ENCODE measurements around the gene CALR3. TPM values are rescaled to one million over a fixed set of nuclear protein-coding genes. Genes with fewer than 3 reads are reported as not detected.

The CALR3 gene
- total RNA-seq, 1 experiment from 2014 or later, result not detected

- Mint-ChIP-seq H3K4me1 (ENCODE audit: low read depth, unreplicated experiment) (no peaks in the 10 kb centered on the region), H3K36me3 (ENCODE audit: insufficient read depth, unreplicated experiment) (peaks cover 91% of the 10 kb centered on the region), H3K9me3 (ENCODE audit: unreplicated experiment) (no peaks in the 10 kb centered on the region), H3K27me3 (ENCODE audit: insufficient read depth, unreplicated experiment) (no peaks in the 10 kb centered on the region), H3K4me3 (ENCODE audit: unreplicated experiment) (no peak overlapping the region), H3K27ac (ENCODE audit: unreplicated experiment) (no peak overlapping the region)
- Histone ChIP-seq H3K36me3 (ENCODE audit: control insufficient read depth, insufficient read depth, low read length) (peaks cover 6% of the 10 kb centered on the region; the same call in 1 of the 2 replicates), H3K4me3 (ENCODE audit: low read depth, low read length) (no peak overlapping the region), H3K4me1 (no peaks in the 10 kb centered on the region), H3K9me3 (no peaks in the 10 kb centered on the region), H3K27me3 (replicated peaks; ENCODE audit: control insufficient read depth, insufficient read depth, low read length) (no peaks in the 10 kb centered on the region)
- no peak for DNase-seq
- intact Hi-C loops (cut with micrococcal nuclease; ENCODE audit: unreplicated experiment), result no loop called here
- ChIA-PET CTCF (no interaction called here), POLR2A (no interaction called here)
- TF ChIP-seq CTCF (IDR thresholded peaks at IDR 0.05; ENCODE audit: insufficient read depth in 1 of 2, low read depth in 1 of 2, low read length in 1 of 2, severe bottlenecking in 1 of 2, unreplicated experiment in 1 of 2), result no peak
- no TSS peak for BruUV-seq (replicated peaks)
Observed at GRCh38 chr19:16520074-16520973, 24.4 kb upstream of the CALR3 start.

- Mint-ChIP-seq H3K27ac (ENCODE audit: unreplicated experiment) (no peak overlapping the region), H3K4me1 (ENCODE audit: low read depth, unreplicated experiment) (no peaks in the 10 kb centered on the region), H3K36me3 (ENCODE audit: insufficient read depth, unreplicated experiment) (peaks cover 86% of the 10 kb centered on the region), H3K4me3 (ENCODE audit: unreplicated experiment) (no peak overlapping the region), H3K27me3 (ENCODE audit: insufficient read depth, unreplicated experiment) (no peaks in the 10 kb centered on the region), H3K9me3 (ENCODE audit: unreplicated experiment) (no peaks in the 10 kb centered on the region)
- DNase-seq, result no peak
- ChIA-PET POLR2A (no interaction called here), CTCF (no interaction called here)
- peaks cover 6% of the 10 kb centered on the region; the same call in 1 of the 2 replicates for H3K36me3 ChIP-seq (ENCODE audit: control insufficient read depth, insufficient read depth, low read length)
- no peaks in the 10 kb centered on the region for H3K9me3 ChIP-seq
- H3K27me3 ChIP-seq (replicated peaks; ENCODE audit: control insufficient read depth, insufficient read depth, low read length), result no peaks in the 10 kb centered on the region
- intact Hi-C loops (cut with micrococcal nuclease; ENCODE audit: unreplicated experiment), result no loop called here
- no TSS peak for BruUV-seq (replicated peaks)
- TF ChIP-seq CTCF (IDR thresholded peaks at IDR 0.05; ENCODE audit: insufficient read depth in 1 of 2, low read depth in 1 of 2, low read length in 1 of 2, severe bottlenecking in 1 of 2, unreplicated experiment in 1 of 2), result no peak
- H3K4me3 ChIP-seq (ENCODE audit: low read depth, low read length), result no peak overlapping the region
- no peaks in the 10 kb centered on the region for H3K4me1 ChIP-seq
Observed at GRCh38 chr19:16519230-16519687, 23.3 kb upstream of the CALR3 start.

GRCh38 chr19:16518483-16519229 is 22.7 kb upstream of the CALR3 start:
- Histone ChIP-seq H3K4me1 (no peaks in the 10 kb centered on the region), H3K36me3 (ENCODE audit: control insufficient read depth, insufficient read depth, low read length) (peaks cover 5% of the 10 kb centered on the region; the same call in 1 of the 2 replicates), H3K4me3 (ENCODE audit: low read depth, low read length) (no peak overlapping the region), H3K27me3 (replicated peaks; ENCODE audit: control insufficient read depth, insufficient read depth, low read length) (no peaks in the 10 kb centered on the region), H3K9me3 (no peaks in the 10 kb centered on the region)
- intact Hi-C loops (cut with micrococcal nuclease; ENCODE audit: unreplicated experiment), result no loop called here
- Mint-ChIP-seq H3K36me3 (ENCODE audit: insufficient read depth, unreplicated experiment) (peaks cover 80% of the 10 kb centered on the region), H3K27ac (ENCODE audit: unreplicated experiment) (no peak overlapping the region), H3K9me3 (ENCODE audit: unreplicated experiment) (no peaks in the 10 kb centered on the region), H3K4me3 (ENCODE audit: unreplicated experiment) (no peak overlapping the region), H3K27me3 (ENCODE audit: insufficient read depth, unreplicated experiment) (no peaks in the 10 kb centered on the region), H3K4me1 (ENCODE audit: low read depth, unreplicated experiment) (no peaks in the 10 kb centered on the region)
- BruUV-seq (replicated peaks), result no TSS peak
- no peak for DNase-seq
- CTCF ChIA-PET, result interaction anchor here (1.1 kb wide), 1 partner anchor 77 kb away, joined by 3 read pairs; no protein-coding TSS in a partner anchor
- TF ChIP-seq CTCF (IDR thresholded peaks at IDR 0.05; ENCODE audit: insufficient read depth in 1 of 2, low read depth in 1 of 2, low read length in 1 of 2, severe bottlenecking in 1 of 2, unreplicated experiment in 1 of 2), result peak in 1 of 2 experiments; percentile 15
- POLR2A ChIA-PET, result no interaction called here
